SK-N-MC (cell line): Measurements from ENCODE around the gene AOX1.

Experiments
- DNase-seq: peaks from one replicate; pipeline ENCODE4 v3.0.0-alpha.2; 2011; ENCODE audit warnings: low read depth, low spot score
- H3K27ac ChIP-seq: fragments of 200-600 bp; sonication (generic); 2 replicates; pipeline ENCODE4 v1.5.1; 2016; ENCODE audit warnings: mixed run types
- H3K36me3 ChIP-seq: fragments of 200-600 bp; sonication (generic); 2 replicates; pipeline ENCODE4 v1.6.1; 2017; ENCODE audit warnings: antibody characterized with exemption, low read length, mixed read lengths; ENCODE audit not compliant: insufficient read depth
- H3K4me3 ChIP-seq: fragments of 200-600 bp; sonication (generic); 2 replicates; pipeline ENCODE4 v1.5.1; 2016
- H3K9ac ChIP-seq: fragments of 200-600 bp; sonication (generic); 2 replicates; pipeline ENCODE4 v1.8.0; 2017; ENCODE audit warnings: mixed run types, mixed read lengths; ENCODE audit not compliant: insufficient read length
- H3K9me3 ChIP-seq: fragments of 200-600 bp; sonication (generic); 2 replicates; pipeline ENCODE4 v1.6.1; 2017; ENCODE audit warnings: low read depth, mild to moderate bottlenecking, antibody characterized with exemption, low read length, moderate library complexity, mixed read lengths
- EZH2 ChIP-seq: fragments of 200-600 bp; sonication (generic); IDR thresholded peaks from one replicate; pipeline ENCODE4 v1.6.1; 2017; ENCODE audit warnings: antibody characterized with exemption
- FOXP2 ChIP-seq: optimal IDR thresholded peaks from 2 replicates; pipeline ENCODE3; 2011; ENCODE audit warnings: mild to moderate bottlenecking, moderate library complexity; ENCODE audit not compliant: insufficient read depth; ENCODE audit errors: extremely low read length, control extremely low read depth
- POLR2AphosphoS5 ChIP-seq: IDR thresholded peaks from 2 replicates; pipeline ENCODE4 v1.6.1; 2012; ENCODE audit warnings: mild to moderate bottlenecking, low read depth, low read length, borderline replicate concordance

Gene AOX1

DNA sequence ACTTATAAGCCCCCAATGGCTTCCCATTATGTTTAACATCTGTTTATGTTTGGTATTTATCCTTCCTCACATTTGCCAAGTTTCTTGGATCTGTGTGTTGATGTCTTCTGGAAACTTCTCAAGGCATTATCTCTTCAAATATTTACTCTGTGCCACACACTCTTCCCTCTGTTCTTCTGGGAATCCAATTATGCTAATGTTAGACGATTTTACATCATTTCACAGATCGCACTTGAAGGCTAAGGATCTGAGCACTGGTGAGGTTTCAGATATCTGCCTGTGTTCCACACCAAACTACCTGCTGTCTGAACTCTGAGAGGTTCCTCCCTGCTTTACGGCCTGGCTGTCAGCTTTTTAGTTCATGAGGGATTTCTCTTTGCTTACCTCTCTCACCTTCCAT, 10.1 kb downstream of the AOX1 start:
- no peaks in the 10 kb centered on the region for H3K36me3 ChIP-seq
- H3K27ac ChIP-seq, result no peak overlapping the region
- no peak for DNase-seq
- TF ChIP-seq POLR2AphosphoS5, result no peak
- no peak for TF ChIP-seq EZH2
- TF ChIP-seq FOXP2, result no peak
- H3K4me3 ChIP-seq, result no peak overlapping the region
- H3K9me3 ChIP-seq, result no peaks in the 10 kb centered on the region
- no peak overlapping the region for H3K9ac ChIP-seq

DNA sequence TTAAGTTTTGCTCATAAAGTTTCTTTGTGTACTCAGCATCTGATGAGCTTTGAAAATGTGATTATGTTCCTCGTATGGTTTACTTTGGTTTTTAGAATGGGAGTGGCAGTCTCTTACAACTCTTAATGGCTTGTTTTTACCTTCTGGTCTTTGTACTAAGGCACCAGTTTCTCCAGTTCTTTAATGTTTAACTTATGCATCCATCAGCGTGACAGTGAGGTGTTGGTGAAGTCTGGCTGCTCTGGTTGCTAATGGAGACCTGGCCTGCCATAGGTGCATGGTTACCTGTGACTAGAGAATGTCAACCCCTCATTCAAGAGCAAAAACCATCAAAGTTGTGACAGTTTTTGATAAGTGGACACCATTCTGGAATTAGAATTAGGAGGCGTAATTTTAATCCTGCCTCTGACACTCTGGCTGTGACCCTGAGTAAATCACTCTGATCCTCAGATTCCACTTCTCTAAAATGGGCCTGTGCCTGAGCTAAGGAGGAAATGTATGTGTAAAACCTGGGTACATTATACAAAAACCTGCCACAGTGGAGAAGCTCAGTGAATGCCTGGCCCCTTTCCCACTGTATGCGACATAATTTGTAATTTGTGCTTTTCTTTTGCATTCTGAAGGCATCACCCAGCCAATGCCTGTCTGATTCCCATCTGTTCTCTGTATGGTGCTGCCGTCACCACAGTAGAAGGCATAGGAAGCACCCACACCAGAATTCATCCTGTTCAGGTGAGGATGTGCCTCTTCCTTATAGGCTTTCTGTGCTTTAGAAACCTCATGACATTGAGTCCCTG, 11.2 kb downstream of the AOX1 start:
- TF ChIP-seq EZH2, result no peak
- no peak for TF ChIP-seq FOXP2
- no peak for TF ChIP-seq POLR2AphosphoS5
- Histone ChIP-seq H3K4me3 (no peak overlapping the region), H3K9ac (no peak overlapping the region), H3K36me3 (no peaks in the 10 kb centered on the region), H3K9me3 (no peaks in the 10 kb centered on the region), H3K27ac (no peak overlapping the region)
- no peak for DNase-seq

DNA sequence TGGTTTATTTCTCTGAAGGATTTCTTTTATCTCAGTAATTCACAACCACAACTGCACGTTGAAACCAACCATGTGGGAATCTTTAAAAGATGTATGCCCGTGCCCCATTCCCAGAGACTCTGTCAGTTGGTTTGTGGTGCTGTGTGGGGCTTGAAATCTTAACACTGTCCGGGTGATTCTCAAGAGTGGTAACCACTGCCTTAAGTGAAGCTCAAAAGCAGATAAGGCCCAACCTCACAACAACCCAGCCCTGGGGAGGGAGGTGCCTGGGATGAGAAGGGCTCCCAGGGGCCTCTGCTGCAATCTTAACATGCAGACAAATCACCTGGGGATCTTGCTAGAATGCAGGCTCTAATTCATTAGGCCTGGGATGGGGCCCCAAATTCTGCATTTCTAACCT, 13.4 kb downstream of the AOX1 start:
- no peak for DNase-seq
- H3K27ac ChIP-seq, result no peak overlapping the region
- H3K36me3 ChIP-seq, result no peaks in the 10 kb centered on the region
- TF ChIP-seq FOXP2, result no peak
- no peak for TF ChIP-seq EZH2
- TF ChIP-seq POLR2AphosphoS5, result no peak
- H3K9ac ChIP-seq, result no peak overlapping the region
- H3K9me3 ChIP-seq, result no peaks in the 10 kb centered on the region
- no peak overlapping the region for H3K4me3 ChIP-seq

DNA sequence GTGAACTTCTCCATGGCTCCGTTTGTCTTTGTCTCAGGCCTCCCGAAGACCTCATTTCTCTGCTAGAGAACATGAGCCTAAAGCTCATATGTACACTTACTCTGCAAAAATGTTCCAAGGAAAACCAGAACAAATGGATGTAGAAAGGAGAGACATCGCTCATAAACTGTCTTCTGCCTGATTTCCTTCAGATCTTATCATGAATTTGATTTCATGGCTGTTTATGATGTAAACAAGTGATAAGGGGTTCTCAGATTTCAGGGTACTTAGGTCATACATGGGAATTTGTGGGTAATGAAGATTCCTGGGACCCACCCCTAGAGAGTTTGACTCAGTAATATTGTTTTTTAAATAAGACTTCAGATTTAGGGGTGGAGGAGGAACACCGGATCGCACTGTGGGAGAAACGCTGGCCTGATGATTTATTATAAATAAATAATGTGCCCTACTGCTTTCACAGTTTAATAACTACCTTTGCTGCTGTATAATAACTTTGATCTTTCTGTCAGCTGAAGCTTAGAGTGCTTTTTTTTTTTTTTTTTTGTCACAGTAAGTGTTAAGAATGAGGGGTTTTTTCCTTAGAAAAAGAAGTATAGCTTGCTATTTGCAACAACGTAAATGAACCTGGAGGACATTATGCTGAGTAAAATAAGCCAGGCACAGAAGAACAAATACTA, 14.9 kb downstream of the AOX1 start:
- TF ChIP-seq EZH2, result no peak
- TF ChIP-seq FOXP2, result no peak
- TF ChIP-seq POLR2AphosphoS5, result no peak
- Histone ChIP-seq H3K27ac (no peak overlapping the region), H3K9me3 (no peaks in the 10 kb centered on the region), H3K4me3 (no peak overlapping the region), H3K36me3 (no peaks in the 10 kb centered on the region), H3K9ac (no peak overlapping the region)
- DNase-seq, result no peak

DNA sequence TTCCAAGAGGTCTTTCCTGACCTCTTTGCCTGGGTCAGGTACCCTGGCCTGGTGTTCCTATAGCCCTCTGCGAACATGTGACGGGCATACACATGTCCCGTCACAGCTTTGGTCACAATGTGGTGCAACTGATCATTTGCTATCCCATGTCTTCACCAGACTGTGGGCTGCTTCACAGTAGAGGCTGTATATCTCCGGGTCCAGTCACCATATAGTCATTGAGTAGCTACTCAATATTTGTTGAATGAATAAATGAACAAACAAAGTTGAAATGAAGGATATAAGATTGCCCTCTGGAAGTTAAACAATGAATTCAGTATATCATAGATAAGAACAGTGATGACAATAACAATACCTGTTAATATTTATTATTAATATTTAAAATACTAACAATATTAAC, 16.8 kb downstream of the AOX1 start:
- Histone ChIP-seq H3K9me3 (no peaks in the 10 kb centered on the region), H3K36me3 (no peaks in the 10 kb centered on the region), H3K4me3 (no peak overlapping the region), H3K9ac (no peak overlapping the region), H3K27ac (no peak overlapping the region)
- DNase-seq, result no peak
- TF ChIP-seq POLR2AphosphoS5, result no peak
- no peak for TF ChIP-seq EZH2
- no peak for TF ChIP-seq FOXP2

DNA sequence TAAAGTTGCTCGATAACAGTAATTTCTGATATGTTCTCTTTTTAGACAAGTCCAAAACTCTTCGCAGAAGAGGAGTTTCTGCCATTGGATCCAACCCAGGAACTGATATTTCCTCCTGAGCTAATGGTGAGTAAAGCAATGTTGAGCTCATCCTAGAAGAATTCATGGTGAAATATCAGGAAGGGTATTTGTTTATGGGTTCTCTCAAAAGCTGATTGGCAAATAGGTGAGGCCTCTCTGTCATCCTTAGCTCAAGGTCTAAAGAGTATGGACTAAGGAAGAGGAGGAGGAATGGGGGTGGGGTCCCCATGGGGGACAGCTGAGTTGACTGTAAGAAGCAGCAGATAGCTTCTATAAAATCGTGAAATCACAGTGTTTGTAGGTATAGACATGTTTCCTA, 18.2 kb downstream of the AOX1 start:
- no peak for DNase-seq

DNA sequence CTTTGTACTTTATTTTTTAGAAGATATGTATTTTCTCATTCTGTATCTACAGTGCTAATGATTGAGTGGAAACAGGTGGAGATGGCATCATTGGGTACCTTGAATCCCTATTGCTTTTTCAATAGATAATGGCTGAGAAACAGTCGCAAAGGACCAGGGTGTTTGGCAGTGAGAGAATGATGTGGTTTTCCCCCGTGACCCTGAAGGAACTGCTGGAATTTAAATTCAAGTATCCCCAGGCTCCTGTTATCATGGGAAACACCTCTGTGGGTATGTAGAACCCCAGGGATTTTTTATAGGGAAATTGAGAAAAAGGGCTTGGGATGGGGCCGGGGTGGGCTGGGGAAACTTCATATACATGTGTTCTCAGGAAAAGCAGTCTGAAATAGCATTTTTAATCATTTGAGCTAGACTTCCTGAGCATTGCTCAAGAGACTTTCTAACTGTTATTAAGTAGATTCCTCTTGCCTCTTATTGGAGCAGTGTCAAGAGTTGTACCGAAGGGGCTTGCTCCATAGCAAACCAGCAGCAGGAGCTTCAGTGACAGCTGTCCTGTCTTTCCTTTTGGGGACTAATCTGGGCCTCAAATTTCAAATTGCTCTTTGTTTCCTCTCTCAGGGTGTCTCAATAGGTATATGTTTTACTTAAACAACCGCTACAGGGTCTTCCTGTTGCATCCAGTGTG, 18.9 kb downstream of the AOX1 start:
- DNase-seq, result no peak
- H3K4me3 ChIP-seq, result no peak overlapping the region

More for the DNA sequence above, 18.2 kb downstream of the AOX1 start:
- Histone ChIP-seq H3K36me3 (no peaks in the 10 kb centered on the region), H3K9me3 (no peaks in the 10 kb centered on the region), H3K4me3 (no peak overlapping the region), H3K27ac (no peak overlapping the region), H3K9ac (no peak overlapping the region)
- no peak for TF ChIP-seq FOXP2
- TF ChIP-seq POLR2AphosphoS5, result no peak
- TF ChIP-seq EZH2, result no peak

DNA sequence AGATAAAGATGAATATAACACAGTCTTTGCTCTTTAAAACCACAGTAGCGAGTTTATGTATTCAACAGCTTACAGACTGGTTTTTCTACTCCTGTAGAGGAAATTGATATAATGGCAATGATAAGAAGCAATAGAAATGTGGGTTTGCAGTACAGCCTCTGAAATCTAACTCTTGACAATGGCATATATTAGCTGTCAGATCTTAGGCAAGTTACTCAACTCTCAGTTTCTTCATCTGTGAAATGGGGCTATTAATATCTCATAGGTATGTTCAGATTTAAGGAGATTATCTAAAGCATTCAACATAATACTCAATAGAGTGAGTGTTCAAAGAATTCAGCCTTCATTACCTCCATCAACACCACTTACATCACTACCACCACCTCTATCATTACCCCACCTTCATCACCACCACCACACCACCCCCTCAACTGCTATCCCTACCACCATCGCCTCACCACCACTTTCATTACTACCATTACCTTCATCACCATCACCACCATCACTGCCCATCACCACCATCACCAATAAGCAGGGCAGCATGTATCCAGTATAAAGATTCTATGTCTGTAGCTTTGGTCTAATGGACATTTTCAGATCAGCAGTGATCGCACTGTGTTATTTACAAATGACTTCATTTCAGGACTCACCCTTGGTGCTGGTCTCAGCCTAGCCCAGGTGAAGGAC, 22.7 kb downstream of the AOX1 start:
- H3K36me3 ChIP-seq, result no peaks in the 10 kb centered on the region
- no peak for DNase-seq
- H3K4me3 ChIP-seq, result no peak overlapping the region
- no peaks in the 10 kb centered on the region for H3K9me3 ChIP-seq
- no peak for TF ChIP-seq POLR2AphosphoS5
- no peak for TF ChIP-seq EZH2
- TF ChIP-seq FOXP2, result no peak
- H3K9ac ChIP-seq, result no peak overlapping the region
- H3K27ac ChIP-seq, result no peak overlapping the region

More for the DNA sequence above, 18.9 kb downstream of the AOX1 start:
- Histone ChIP-seq H3K36me3 (no peaks in the 10 kb centered on the region), H3K9me3 (no peaks in the 10 kb centered on the region), H3K9ac (no peak overlapping the region), H3K27ac (no peak overlapping the region)
- TF ChIP-seq FOXP2, result no peak
- TF ChIP-seq EZH2, result no peak
- no peak for TF ChIP-seq POLR2AphosphoS5
